Suprapubic skin (tissue), 3 donors: Measurements from ENCODE around the gene HJV.

Experiments
- CTCF ChIP-seq, 2 donors: fragments of 200-600 bp in 1 of 2; fragments of 450-650 bp in 1 of 2; sonication (generic) in 1 of 2; IDR thresholded peaks; one replicate each; pipeline ENCODE4 v1.5.1; 2016 to 2019; ENCODE audit warnings: antibody characterized with exemption in 2 of 2, mild to moderate bottlenecking in 1 of 2, moderate library complexity in 1 of 2
- POLR2AphosphoS5 ChIP-seq, 3 donors: sonication (generic); formaldehyde crosslinking; IDR thresholded peaks; one replicate each; pipeline ENCODE4 v1.6.1; 2017; ENCODE audit warnings: antibody characterized with exemption in 3 of 3

DNA sequence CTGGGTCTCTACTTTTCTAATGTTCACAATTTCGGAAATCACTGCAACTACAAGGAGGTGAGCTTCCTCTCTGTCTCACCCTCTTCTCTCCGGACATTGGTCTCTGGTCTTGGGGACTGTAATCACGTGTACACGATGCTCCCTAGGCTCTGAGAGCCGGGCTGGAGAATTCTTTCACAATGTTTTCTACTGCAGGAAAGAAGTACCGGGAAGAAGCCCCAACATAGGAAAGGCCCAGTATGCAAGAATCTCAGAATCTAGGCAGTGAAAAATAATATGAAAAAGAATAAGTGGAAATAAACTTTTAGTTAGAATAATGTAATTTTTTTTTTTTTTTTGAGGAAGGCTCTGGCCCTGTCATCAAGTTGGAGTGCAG is 13.5 kb upstream of the HJV start:
- TF ChIP-seq CTCF (IDR thresholded peaks at IDR 0.05) (no peak), POLR2AphosphoS5 (IDR thresholded peaks at IDR 0.05) (no peak)
